Subcutaneous abdominal adipose tissue (tissue), 5 donors: ENCODE data around the gene AUP1.
A peak's percentile ranks its signal among the peaks of the same experiment; 100 is the strongest.
"Not testable (repeated sequence)": the region's sequence is repeated elsewhere in the genome, so short reads cannot be mapped to it uniquely, and the experiment has no call there.

Experiments
- H3K27ac ChIP-seq: one replicate; pipeline ENCODE4 v1.7.0; 2013; ENCODE audit warnings: low read depth, mild to moderate bottlenecking, inconsistent platforms, low read length, moderate library complexity
- H3K27me3 ChIP-seq, 5 donors: one replicate each; pipeline ENCODE4 v1.7.0; 2013; ENCODE audit warnings: low read length in 5 of 5, inconsistent platforms in 1 of 5; ENCODE audit not compliant: control insufficient read depth in 5 of 5, insufficient read depth in 4 of 5
- H3K36me3 ChIP-seq, 5 donors: one replicate each; pipeline ENCODE4 v1.7.0; 2013; ENCODE audit warnings: low read length in 5 of 5; ENCODE audit not compliant: control insufficient read depth in 5 of 5, insufficient read depth in 5 of 5
- H3K4me1 ChIP-seq, 5 donors: one replicate each; pipeline ENCODE4 v1.7.0; 2013; ENCODE audit warnings: low read length in 5 of 5, mild to moderate bottlenecking in 3 of 5, moderate library complexity in 1 of 5; ENCODE audit not compliant: control insufficient read depth in 5 of 5, insufficient read depth in 5 of 5
- H3K4me3 ChIP-seq, 5 donors: one replicate each; pipeline ENCODE4 v1.7.0; 2013; ENCODE audit warnings: low read length in 5 of 5, low read depth in 1 of 5
- H3K9ac ChIP-seq, 5 donors: one replicate each; pipeline ENCODE4 v1.7.0; 2013; ENCODE audit warnings: low read length in 5 of 5, mild to moderate bottlenecking in 4 of 5, moderate library complexity in 3 of 5
- H3K9me3 ChIP-seq, 5 donors: one replicate each; pipeline ENCODE4 v1.7.0; 2013; ENCODE audit warnings: low read length in 5 of 5; ENCODE audit not compliant: control insufficient read depth in 5 of 5
- donor health status: healthy.
- donor health status: healthy.
- donor health status: healthy.
- donor health status: healthy.
- donor health status: healthy.

Gene AUP1

DNA sequence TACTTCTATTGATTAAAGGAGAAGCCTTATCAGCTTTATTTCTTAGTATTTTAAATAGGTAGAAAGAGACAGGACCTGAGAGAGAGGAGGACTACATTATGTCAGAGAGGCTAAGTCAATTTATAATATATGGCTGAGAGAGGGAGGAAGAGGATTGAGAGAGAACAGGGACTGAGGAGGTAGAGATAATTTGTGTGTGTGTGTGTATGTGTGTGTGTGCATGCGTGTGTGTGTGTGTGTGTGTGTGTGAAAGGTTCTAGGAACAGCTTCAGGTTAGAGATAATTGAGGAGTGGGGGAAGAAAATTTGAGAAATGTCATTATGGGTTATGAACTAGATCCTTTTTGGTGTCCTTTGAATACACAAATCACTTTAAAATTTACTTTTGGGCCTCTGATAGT lies 40.2 kb upstream of the AUP1 start:
- Histone ChIP-seq H3K4me3 (no peak overlapping the region), H3K9me3 (no peaks in the 10 kb centered on the region), H3K9ac (no peak overlapping the region), H3K36me3 (no peaks in the 10 kb centered on the region), H3K4me1 (peaks cover 5 to 47% (median 28%) of the 10 kb centered on the region in 5 donors), H3K27me3 (no peaks in the 10 kb centered on the region), H3K27ac (no peak overlapping the region)

- no peaks in the 10 kb centered on the region for H3K36me3 ChIP-seq
- peak overlapping the region; percentile 98 for H3K27ac ChIP-seq
- H3K27me3 ChIP-seq: no peaks in the 10 kb centered on the region
- peaks cover 5 to 32% (median 27%) of the 10 kb centered on the region in 5 donors for H3K4me1 ChIP-seq
- H3K9ac ChIP-seq: peak overlapping the region in 3 of 5 donors; percentile 5 to 79 (median 54)
- no peaks in the 10 kb centered on the region for H3K9me3 ChIP-seq
- H3K4me3 ChIP-seq: no peak overlapping the region
Measured at GRCh38 chr2:74567881-74568280, 38.4 kb upstream of the AUP1 start.

GRCh38 chr2:74566754-74567085 lies 37.2 kb upstream of the AUP1 start:
- H3K27ac ChIP-seq: peak overlapping the region; percentile 98
- peaks cover 5 to 32% (median 27%) of the 10 kb centered on the region in 5 donors for H3K4me1 ChIP-seq
- H3K9me3 ChIP-seq: no peaks in the 10 kb centered on the region
- H3K9ac ChIP-seq: peak overlapping the region in 1 of 5 donors; percentile 79
- peaks cover 0 to 2% (median 0%) of the 10 kb centered on the region in 5 donors for H3K27me3 ChIP-seq
- H3K4me3 ChIP-seq: no peak overlapping the region
- no peaks in the 10 kb centered on the region for H3K36me3 ChIP-seq

GRCh38 chr2:74566076-74566753 lies 36.7 kb upstream of the AUP1 start:
- Histone ChIP-seq H3K4me3 (no peak overlapping the region), H3K9ac (no peak overlapping the region), H3K27ac (peak overlapping the region; percentile 98), H3K36me3 (no peaks in the 10 kb centered on the region), H3K9me3 (no peaks in the 10 kb centered on the region), H3K27me3 (peaks cover 0 to 2% (median 0%) of the 10 kb centered on the region in 5 donors), H3K4me1 (peaks cover 5 to 32% (median 27%) of the 10 kb centered on the region in 5 donors)

- H3K9me3 ChIP-seq: no peaks in the 10 kb centered on the region
- no peaks in the 10 kb centered on the region for H3K36me3 ChIP-seq
- no peak overlapping the region for H3K9ac ChIP-seq
- no peak overlapping the region for H3K27ac ChIP-seq
- H3K4me3 ChIP-seq: no peak overlapping the region
- H3K4me1 ChIP-seq: peaks cover 5 to 33% (median 31%) of the 10 kb centered on the region in 5 donors
- peaks cover 0 to 2% (median 0%) of the 10 kb centered on the region in 5 donors for H3K27me3 ChIP-seq
Measured at GRCh38 chr2:74564222-74564621, 34.7 kb upstream of the AUP1 start.

DNA sequence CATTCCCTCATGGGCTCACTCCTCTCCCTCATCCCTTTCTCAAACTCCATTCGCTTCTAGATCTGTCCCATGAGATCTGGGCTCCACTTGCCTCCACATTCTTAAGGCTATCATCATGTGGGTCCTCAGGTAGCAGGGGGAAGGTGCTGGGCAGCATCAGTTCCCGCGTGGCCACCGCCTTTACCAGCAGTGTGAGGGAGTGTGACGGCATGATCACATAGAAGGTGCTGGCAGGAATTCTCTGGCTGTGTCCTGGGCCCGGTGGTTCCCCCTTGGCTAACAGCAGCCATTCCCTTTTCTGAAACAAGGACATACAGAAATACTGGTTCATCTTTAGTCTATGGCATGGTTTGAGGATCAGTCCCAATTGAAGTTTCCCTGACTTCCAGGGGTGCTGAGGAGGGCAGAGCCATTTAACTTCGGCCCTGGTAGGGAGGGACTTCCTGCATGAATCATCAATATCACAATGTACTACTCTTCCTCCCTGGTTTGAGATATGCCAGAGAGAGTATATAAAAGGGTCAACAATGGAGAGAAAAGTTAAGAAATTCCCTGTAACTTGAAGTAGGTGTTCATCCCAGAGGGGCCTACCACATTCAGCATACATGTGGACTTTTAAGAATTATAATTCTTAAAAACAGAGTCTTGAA lies 32.7 kb upstream of the AUP1 start:
- peaks cover 0 to 3% (median 0%) of the 10 kb centered on the region in 5 donors for H3K36me3 ChIP-seq
- H3K27ac ChIP-seq: no peak overlapping the region
- peaks cover 0 to 2% (median 0%) of the 10 kb centered on the region in 5 donors for H3K27me3 ChIP-seq

DNA sequence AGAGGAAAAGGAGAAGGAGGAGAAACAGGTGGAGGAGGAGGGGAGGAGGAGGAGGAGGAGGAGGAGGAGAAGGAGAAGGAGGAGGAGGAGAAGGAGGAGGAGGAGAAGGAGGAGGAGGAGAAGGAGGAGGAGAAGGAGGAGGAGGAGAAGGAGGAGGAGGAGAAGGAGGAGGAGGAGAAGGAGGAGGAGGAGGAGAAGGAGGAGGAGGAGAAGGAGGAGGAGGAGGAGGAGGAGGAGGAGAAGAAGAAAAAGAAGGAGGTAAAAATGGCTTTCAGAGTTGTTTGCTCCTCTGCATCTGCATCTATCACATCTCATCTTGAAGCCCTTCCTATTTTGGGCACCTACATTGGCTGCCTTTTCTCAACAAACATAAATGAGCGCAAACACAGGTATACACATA lies 31.5 kb upstream of the AUP1 start:
- Histone ChIP-seq H3K4me1 (peaks cover 0 to 28% (median 23%) of the 10 kb centered on the region in 5 donors), H3K36me3 (peaks cover 0 to 13% (median 9%) of the 10 kb centered on the region in 5 donors)
- not testable (repeated sequence) for H3K4me3 ChIP-seq, H3K27me3 ChIP-seq, H3K27ac ChIP-seq, H3K9me3 ChIP-seq, H3K9ac ChIP-seq

More for the DNA sequence above, 32.7 kb upstream of the AUP1 start:
- no peaks in the 10 kb centered on the region for H3K9me3 ChIP-seq
- H3K4me1 ChIP-seq: peaks cover 0 to 29% (median 25%) of the 10 kb centered on the region in 5 donors
- no peak overlapping the region for H3K9ac ChIP-seq
- no peak overlapping the region for H3K4me3 ChIP-seq

- Histone ChIP-seq H3K9ac (no peak overlapping the region), H3K27ac (no peak overlapping the region), H3K4me3 (no peak overlapping the region), H3K36me3 (peaks cover 0 to 13% (median 9%) of the 10 kb centered on the region in 5 donors), H3K4me1 (peaks cover 0 to 32% (median 23%) of the 10 kb centered on the region in 5 donors), H3K27me3 (peaks cover 0 to 2% (median 0%) of the 10 kb centered on the region in 5 donors), H3K9me3 (no peaks in the 10 kb centered on the region)
Measured at GRCh38 chr2:74560591-74560990, 31.1 kb upstream of the AUP1 start.

GRCh38 chr2:74559912-74560311 lies 30.4 kb upstream of the AUP1 start:
- H3K9ac ChIP-seq: no peak overlapping the region
- peaks cover 0 to 2% (median 0%) of the 10 kb centered on the region in 5 donors for H3K27me3 ChIP-seq
- H3K27ac ChIP-seq: no peak overlapping the region
- H3K9me3 ChIP-seq: no peaks in the 10 kb centered on the region
- peaks cover 0 to 39% (median 30%) of the 10 kb centered on the region in 5 donors for H3K4me1 ChIP-seq
- H3K4me3 ChIP-seq: no peak overlapping the region
- H3K36me3 ChIP-seq: peaks cover 0 to 13% (median 9%) of the 10 kb centered on the region in 5 donors
